HL-60 (cell line): ENCODE data around the gene TNNC1.

Source experiments
- DNase-seq, 2 experiments: peaks; one replicate each; pipeline ENCODE4 v3.0.0-alpha.2; 2010 to 2020; ENCODE audit warnings: low read depth in 1 of 2, low spot score in 1 of 2
- H3K27ac ChIP-seq: fragments of 250-450 bp; sonication (Bioruptor Pico); replicated peaks from 2 replicates; pipeline ENCODE4 v1.5.1; 2020; ENCODE audit warnings: mild to moderate bottlenecking, moderate library complexity
- H3K27me3 ChIP-seq: fragments of 250-450 bp; sonication (Bioruptor Pico); 2 replicates; pipeline ENCODE4 v1.5.1; 2021; ENCODE audit warnings: mild to moderate bottlenecking, moderate library complexity; ENCODE audit not compliant: insufficient read depth, poor library complexity, severe bottlenecking
- H3K4me3 ChIP-seq: replicated peaks from 2 replicates; pipeline ENCODE4 v1.5.1; 2011; ENCODE audit warnings: mild to moderate bottlenecking, control low read depth, low read length; ENCODE audit not compliant: insufficient read depth
- CTCF ChIP-seq: IDR thresholded peaks from one replicate; pipeline ENCODE4 v1.5.1; 2011; ENCODE audit warnings: low read length, control low read depth, inconsistent platforms; ENCODE audit not compliant: insufficient read depth
- GABPA ChIP-seq: IDR thresholded peaks from 2 replicates; pipeline ENCODE4 v1.6.1; 2012; ENCODE audit warnings: low read depth
- POLR2AphosphoS5 ChIP-seq: IDR thresholded peaks from 2 replicates; pipeline ENCODE4 v1.6.1; 2012; ENCODE audit warnings: low read depth
- REST ChIP-seq: IDR thresholded peaks from 2 replicates; pipeline ENCODE4 v1.6.1; 2012; ENCODE audit warnings: low read depth; ENCODE audit not compliant: insufficient replicate concordance
- SPI1 ChIP-seq: IDR thresholded peaks from 2 replicates; pipeline ENCODE4 v1.6.1; 2012; ENCODE audit warnings: low read depth, mild to moderate bottlenecking, borderline replicate concordance

TNNC1 gene

GRCh38 chr3:52483577-52484381 is 29.9 kb upstream of the TNNC1 start:
- Histone ChIP-seq H3K27me3 (no peaks in the 10 kb centered on the region), H3K4me3 (no peak overlapping the region), H3K27ac (no peak overlapping the region)
- TF ChIP-seq SPI1: no peak
- TF ChIP-seq REST: no peak
- TF ChIP-seq POLR2AphosphoS5: no peak
- TF ChIP-seq CTCF: no peak
- no peak for TF ChIP-seq GABPA
- DNase-seq: no peak

GRCh38 chr3:52483081-52483480 is 29.2 kb upstream of the TNNC1 start:
- H3K27ac ChIP-seq: no peak overlapping the region
- no peaks in the 10 kb centered on the region for H3K27me3 ChIP-seq

More at GRCh38 chr3:52483081-52483480, 29.2 kb upstream of the TNNC1 start:
- TF ChIP-seq GABPA: no peak
- no peak for TF ChIP-seq POLR2AphosphoS5
- TF ChIP-seq REST: no peak
- TF ChIP-seq CTCF: no peak
- no peak for TF ChIP-seq SPI1
- no peak for DNase-seq
- no peak overlapping the region for H3K4me3 ChIP-seq
